Neutrophil (primary cell): ENCODE results near the gene ZNF362.

Experiments
- H3K27ac ChIP-seq: fragments of 200-600 bp; sonication (generic); 2 replicates; pipeline ENCODE4 v1.5.1; 2016; ENCODE audit warnings: mild to moderate bottlenecking, moderate library complexity
- H3K27me3 ChIP-seq: fragments of 200-600 bp; sonication (generic); 2 replicates; pipeline ENCODE4 v1.6.0; 2016; ENCODE audit warnings: mild to moderate bottlenecking
- H3K36me3 ChIP-seq: fragments of 200-600 bp; sonication (generic); 2 replicates; pipeline ENCODE4 v1.5.1; 2017
- H3K4me1 ChIP-seq, 2 experiments: fragments of 200-600 bp in 1 of 2; sonication (generic) in 1 of 2; 1 replicate in 1 of 2; 2 replicates in 1 of 2; pipeline versions ENCODE4 v1.5.1 to v1.6.1; 2013 to 2016; ENCODE audit warnings: low read depth in 1 of 2, low read length in 1 of 2, mild to moderate bottlenecking in 1 of 2, moderate library complexity in 1 of 2; ENCODE audit not compliant: control insufficient read depth in 1 of 2, insufficient read depth in 1 of 2
- H3K4me3 ChIP-seq, 2 experiments: fragments of 200-600 bp in 1 of 2; sonication (generic) in 1 of 2; 1 replicate in 1 of 2; 2 replicates in 1 of 2; pipeline ENCODE4 v1.5.1; 2013 to 2016; ENCODE audit warnings: low read depth in 1 of 2, low read length in 1 of 2, mild to moderate bottlenecking in 1 of 2, moderate library complexity in 1 of 2
- H3K9me3 ChIP-seq: fragments of 200-600 bp; sonication (generic); 2 replicates; pipeline ENCODE4 v1.5.1; 2016
- TF ChIP-seq, protein P1 (sequence below): fragments of 200-600 bp; sonication (generic); IDR thresholded peaks from 2 replicates; pipeline ENCODE4 v1.5.1; 2016; ENCODE audit warnings: antibody characterized with exemption

The ZNF362 gene

DNA sequence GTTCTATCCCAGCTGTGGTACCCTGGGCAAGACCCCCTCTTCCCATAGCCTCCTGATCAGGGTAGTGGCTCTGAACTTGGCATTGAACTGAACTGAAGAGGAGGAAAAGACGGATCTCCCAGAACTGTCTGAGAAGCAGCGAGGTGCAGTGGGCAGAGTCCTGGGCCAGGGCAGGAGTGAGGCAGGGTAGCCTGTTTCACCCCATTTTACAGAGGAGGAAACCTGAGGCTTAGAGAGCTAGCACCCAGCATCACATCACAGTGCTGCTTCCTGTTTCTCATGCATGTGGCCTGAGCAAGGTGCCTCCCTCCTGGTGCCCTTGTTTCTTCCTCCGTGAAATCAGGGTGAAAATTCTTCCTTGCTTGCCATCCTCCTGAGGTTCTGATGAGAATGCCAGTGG, 17.1 kb downstream of the ZNF362 start:
- peaks cover 55% of the 10 kb centered on the region for H3K36me3 ChIP-seq
- H3K27ac ChIP-seq, result no peak overlapping the region
- no peaks in the 10 kb centered on the region for H3K9me3 ChIP-seq
- TF ChIP-seq, protein P1, sequence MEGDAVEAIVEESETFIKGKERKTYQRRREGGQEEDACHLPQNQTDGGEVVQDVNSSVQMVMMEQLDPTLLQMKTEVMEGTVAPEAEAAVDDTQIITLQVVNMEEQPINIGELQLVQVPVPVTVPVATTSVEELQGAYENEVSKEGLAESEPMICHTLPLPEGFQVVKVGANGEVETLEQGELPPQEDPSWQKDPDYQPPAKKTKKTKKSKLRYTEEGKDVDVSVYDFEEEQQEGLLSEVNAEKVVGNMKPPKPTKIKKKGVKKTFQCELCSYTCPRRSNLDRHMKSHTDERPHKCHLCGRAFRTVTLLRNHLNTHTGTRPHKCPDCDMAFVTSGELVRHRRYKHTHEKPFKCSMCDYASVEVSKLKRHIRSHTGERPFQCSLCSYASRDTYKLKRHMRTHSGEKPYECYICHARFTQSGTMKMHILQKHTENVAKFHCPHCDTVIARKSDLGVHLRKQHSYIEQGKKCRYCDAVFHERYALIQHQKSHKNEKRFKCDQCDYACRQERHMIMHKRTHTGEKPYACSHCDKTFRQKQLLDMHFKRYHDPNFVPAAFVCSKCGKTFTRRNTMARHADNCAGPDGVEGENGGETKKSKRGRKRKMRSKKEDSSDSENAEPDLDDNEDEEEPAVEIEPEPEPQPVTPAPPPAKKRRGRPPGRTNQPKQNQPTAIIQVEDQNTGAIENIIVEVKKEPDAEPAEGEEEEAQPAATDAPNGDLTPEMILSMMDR, result no peak
- H3K4me3 ChIP-seq, result no peak overlapping the region
- no peaks in the 10 kb centered on the region for H3K4me1 ChIP-seq
- H3K27me3 ChIP-seq, result no peaks in the 10 kb centered on the region

DNA sequence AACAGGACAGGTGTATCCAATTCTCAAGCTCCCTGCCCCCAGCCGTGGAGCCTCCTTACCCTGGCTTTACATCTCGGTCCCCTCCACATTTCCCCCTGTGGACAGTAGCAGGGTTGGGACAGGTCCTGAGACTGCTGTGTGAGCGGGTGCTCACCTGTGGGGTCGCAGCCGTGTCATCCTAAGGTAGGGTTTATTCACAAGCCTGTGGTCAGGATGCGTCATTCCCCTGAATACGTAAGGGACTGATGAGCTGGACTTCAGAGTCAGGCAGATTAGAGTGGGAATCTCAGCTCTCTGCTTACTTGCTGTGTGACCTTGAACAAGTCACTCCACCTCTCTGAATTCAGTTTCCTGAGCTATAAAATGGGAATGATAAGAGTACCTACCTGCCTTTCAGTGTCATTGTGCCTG, 17.7 kb downstream of the ZNF362 start:
- Histone ChIP-seq H3K4me3 (no peak overlapping the region), H3K9me3 (no peaks in the 10 kb centered on the region), H3K36me3 (peaks cover 59% of the 10 kb centered on the region), H3K27ac (no peak overlapping the region), H3K4me1 (no peaks in the 10 kb centered on the region), H3K27me3 (no peaks in the 10 kb centered on the region)
- TF ChIP-seq, protein P1, result no peak

DNA sequence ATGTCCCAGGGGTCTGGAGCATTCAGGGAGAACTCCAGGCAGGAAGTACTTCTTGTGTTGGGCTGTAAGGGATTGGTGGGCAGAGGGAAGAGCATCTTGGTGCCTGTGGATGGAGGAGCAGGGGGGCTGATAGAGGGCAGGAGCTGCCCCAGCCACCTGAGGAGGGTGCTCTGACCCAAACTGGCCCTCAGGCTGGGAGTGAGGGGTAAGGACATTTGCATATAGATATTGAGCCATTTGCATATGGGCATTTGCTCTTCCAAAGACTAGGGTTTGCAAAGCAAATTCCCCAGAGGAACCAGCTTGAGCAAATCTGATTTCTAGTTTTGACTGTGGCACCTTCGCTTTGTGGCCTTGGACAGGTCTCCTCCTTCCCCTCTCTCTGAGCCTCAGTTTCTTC, 18.2 kb downstream of the ZNF362 start:
- Histone ChIP-seq H3K36me3 (peaks cover 59% of the 10 kb centered on the region), H3K9me3 (no peaks in the 10 kb centered on the region), H3K27ac (no peak overlapping the region)

DNA sequence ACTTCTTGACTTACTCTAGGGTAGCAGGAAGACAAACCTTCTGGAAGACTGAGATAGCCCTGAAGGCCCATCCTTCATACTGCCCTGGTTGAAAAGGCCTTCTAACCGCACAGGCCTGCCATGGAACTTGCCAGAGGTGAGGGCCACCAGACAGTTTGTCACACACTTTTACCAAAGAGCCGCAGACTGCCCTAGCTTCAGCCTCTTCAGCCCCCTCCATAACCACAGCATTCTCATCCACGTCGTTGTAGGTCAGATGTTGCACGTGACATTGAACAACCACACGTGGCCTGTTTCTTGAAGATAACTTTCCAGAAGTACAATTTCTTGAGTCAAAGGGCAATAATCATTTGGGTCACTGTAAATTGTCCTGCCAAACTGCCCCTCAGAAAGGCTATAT, 18.9 kb downstream of the ZNF362 start:
- peaks cover 59% of the 10 kb centered on the region for H3K36me3 ChIP-seq
- no peak overlapping the region for H3K4me3 ChIP-seq
- no peak overlapping the region for H3K27ac ChIP-seq
- no peaks in the 10 kb centered on the region for H3K4me1 ChIP-seq
- no peaks in the 10 kb centered on the region for H3K9me3 ChIP-seq
- TF ChIP-seq, protein P1, result no peak
- H3K27me3 ChIP-seq, result no peaks in the 10 kb centered on the region

More for the DNA sequence above, 18.2 kb downstream of the ZNF362 start:
- H3K4me3 ChIP-seq, result no peak overlapping the region
- TF ChIP-seq, protein P1, result no peak
- no peaks in the 10 kb centered on the region for H3K27me3 ChIP-seq
- no peaks in the 10 kb centered on the region for H3K4me1 ChIP-seq

DNA sequence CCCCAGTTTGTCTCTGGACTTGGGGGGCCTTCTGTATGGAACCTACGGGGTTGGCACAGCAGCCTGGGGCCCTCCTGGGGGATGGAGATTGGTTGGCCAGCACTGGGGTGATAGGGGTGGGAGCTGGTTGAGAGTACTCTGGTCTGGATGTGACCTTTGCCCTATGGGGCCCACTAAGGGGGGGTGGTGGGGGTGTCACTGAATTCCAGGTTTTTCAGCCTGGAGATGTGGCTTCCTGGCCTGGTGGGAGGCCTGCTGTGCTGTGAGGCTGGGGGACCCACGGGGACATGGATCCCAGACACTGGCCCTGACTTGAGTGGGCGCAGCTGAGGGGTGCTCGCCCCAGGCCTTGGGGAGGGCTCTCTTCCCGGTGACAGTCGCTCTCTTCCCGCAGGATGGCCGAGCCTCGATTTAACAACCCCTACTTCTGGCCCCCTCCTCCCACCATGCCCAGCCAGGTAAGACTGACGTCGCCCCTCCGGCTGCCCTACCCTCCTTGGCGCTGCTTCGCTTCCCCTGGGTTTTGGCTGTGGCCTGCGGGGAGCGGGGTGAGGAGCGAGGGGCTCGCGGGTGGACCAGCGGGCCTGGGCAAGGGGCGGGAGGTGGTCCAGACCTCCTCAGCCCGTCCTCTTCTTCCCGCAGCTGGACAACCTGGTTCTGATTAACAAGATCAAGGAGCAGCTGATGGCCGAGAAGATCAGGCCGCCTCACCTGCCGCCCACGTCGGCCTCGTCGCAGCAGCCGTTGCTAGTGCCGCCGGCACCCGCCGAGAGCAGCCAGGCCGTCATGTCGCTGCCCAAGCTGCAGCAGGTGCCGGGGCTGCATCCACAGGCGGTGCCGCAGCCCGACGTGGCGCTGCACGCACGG, 19.6 kb downstream of the ZNF362 start:
- peaks cover 61% of the 10 kb centered on the region for H3K36me3 ChIP-seq

More for the DNA sequence above, 19.6 kb downstream of the ZNF362 start:
- H3K27me3 ChIP-seq, result no peaks in the 10 kb centered on the region
- TF ChIP-seq, protein P1, result no peak
- H3K4me3 ChIP-seq, result no peak overlapping the region
- no peaks in the 10 kb centered on the region for H3K4me1 ChIP-seq
- no peaks in the 10 kb centered on the region for H3K9me3 ChIP-seq
- H3K27ac ChIP-seq, result no peak overlapping the region
